GM12875 (cell line): ENCODE measurements around the gene SMPD3.

Experiments
- H3K4me3 ChIP-seq: one replicate; pipeline ENCODE4 v1.5.1; 2011; ENCODE audit warnings: low read depth, low read length, control low read depth
- TF ChIP-seq, protein P1 (sequence below): IDR thresholded peaks from 2 replicates; pipeline ENCODE4 v1.5.1; 2011; ENCODE audit warnings: low read depth, mild to moderate bottlenecking, control low read depth, inconsistent platforms, low read length, moderate library complexity, borderline replicate concordance; ENCODE audit not compliant: insufficient read depth

SMPD3 gene

GRCh38 chr16:68374246-68374805 lies 74.0 kb downstream of the SMPD3 start:
- H3K4me3 ChIP-seq = no peak overlapping the region
- TF ChIP-seq, protein P1, sequence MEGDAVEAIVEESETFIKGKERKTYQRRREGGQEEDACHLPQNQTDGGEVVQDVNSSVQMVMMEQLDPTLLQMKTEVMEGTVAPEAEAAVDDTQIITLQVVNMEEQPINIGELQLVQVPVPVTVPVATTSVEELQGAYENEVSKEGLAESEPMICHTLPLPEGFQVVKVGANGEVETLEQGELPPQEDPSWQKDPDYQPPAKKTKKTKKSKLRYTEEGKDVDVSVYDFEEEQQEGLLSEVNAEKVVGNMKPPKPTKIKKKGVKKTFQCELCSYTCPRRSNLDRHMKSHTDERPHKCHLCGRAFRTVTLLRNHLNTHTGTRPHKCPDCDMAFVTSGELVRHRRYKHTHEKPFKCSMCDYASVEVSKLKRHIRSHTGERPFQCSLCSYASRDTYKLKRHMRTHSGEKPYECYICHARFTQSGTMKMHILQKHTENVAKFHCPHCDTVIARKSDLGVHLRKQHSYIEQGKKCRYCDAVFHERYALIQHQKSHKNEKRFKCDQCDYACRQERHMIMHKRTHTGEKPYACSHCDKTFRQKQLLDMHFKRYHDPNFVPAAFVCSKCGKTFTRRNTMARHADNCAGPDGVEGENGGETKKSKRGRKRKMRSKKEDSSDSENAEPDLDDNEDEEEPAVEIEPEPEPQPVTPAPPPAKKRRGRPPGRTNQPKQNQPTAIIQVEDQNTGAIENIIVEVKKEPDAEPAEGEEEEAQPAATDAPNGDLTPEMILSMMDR = no peak

DNA sequence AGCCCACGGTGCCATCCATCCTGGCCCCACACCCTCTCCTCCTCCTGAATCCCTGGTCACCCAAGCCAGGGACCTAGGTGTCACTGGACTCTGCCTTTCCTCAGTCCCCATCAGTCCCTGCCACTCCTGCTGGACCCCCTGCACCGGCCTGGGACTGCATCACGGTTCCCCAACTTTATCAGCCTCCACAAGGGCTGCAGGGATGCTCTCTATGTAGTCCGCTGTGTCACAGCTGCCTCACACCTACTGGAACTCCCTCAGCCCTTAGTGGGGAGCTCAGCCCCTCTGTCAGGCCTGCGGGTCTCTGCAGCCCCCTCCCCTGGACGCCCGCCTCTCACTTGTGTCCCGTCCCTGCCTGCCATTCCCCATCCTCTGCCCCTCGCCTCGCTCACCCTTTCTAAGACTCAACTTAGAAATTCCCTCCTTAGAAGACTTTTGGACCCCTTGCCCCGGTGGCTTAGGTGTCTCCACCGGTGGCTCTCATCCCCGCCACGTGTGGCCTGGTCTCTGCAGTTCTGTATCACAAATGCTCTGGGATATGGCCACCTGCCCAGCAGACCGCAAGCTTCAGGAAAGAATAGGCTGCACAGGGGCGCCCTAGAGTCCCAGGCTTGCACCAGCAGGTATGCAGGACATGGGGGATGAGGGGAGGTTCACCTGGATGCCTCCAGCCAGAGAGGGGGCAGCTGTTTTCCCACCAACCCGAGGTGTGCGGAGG lies 74.6 kb downstream of the SMPD3 start:
- H3K4me3 ChIP-seq = no peak overlapping the region
- TF ChIP-seq, protein P1 = no peak

DNA sequence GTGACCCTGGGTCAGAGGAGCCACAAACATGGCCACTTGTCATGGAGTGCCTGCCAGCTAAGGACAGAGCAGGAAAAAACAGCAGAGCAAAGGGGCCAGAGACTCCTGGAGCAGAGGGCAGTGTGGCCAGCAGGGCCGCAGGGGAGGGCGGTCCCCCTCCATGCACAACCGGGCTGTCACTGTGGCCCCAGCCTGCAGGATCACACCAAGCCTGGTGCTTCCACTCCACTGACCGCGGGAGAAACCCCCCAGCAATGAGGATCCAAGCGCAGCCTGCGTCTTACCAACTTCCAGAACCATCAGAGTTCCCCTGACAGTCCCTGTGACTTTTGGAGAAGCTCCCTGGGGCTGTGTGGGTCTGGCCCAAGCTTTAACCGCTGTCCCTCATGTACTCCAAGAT lies 75.5 kb downstream of the SMPD3 start:
- TF ChIP-seq, protein P1 = no peak
- no peak overlapping the region for H3K4me3 ChIP-seq

DNA sequence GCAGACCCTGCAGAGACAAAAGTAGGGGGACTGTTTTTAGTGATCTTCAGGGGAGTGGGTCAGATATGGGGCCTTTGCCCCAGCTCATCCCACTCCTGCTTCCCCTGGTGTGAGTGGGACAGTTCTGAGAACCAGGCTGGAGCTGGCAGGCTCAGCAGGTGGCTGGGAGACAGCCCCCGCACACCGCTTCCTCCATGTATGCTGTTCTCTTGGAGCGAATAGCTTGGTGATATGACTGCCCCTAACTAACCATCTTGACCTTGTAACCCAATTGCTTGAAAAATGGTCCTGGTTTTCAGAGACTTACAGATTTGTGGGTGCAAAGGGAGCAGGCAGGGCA lies 76.0 kb downstream of the SMPD3 start:
- H3K4me3 ChIP-seq = no peak overlapping the region
- TF ChIP-seq, protein P1 = no peak

GRCh38 chr16:68371706-68372380 lies 76.5 kb downstream of the SMPD3 start:
- no peak overlapping the region for H3K4me3 ChIP-seq

GRCh38 chr16:68371276-68371651 lies 77.0 kb downstream of the SMPD3 start:
- TF ChIP-seq, protein P1 = no peak
- no peak overlapping the region for H3K4me3 ChIP-seq

More at GRCh38 chr16:68371706-68372380, 76.5 kb downstream of the SMPD3 start:
- TF ChIP-seq, protein P1 = no peak

- TF ChIP-seq, protein P1 = no peak
- H3K4me3 ChIP-seq = no peak overlapping the region
Observed at GRCh38 chr16:68370581-68371275, 77.6 kb downstream of the SMPD3 start.
